Activated CD4-positive, CD25-positive, alpha-beta regulatory T cell treated with anti-CD3 and anti-CD28 coated beads, Interleukin-2, amount 50 U/mL, for 72 hours (primary cell): Measurements from ENCODE around the gene CITED1.

ENCODE experiments used
- DNase-seq: peaks from one replicate; pipeline ENCODE4 v3.0.0; 2021

CITED1 gene

GRCh38 chrX:72308209-72308565 is 2.5 kb upstream of the CITED1 start:
- no peak for DNase-seq

GRCh38 chrX:72307646-72308051 is 1.9 kb upstream of the CITED1 start:
- no peak for DNase-seq

GRCh38 chrX:72306851-72307645 is 1.3 kb upstream of the CITED1 start:
- DNase-seq: no peak

- DNase-seq: no peak
Measured at GRCh38 chrX:72306085-72306801, 529 bp upstream of the CITED1 start.

- no peak for DNase-seq
Measured at GRCh38 chrX:72304877-72305276, 837 bp downstream of the CITED1 start.

- DNase-seq: no peak
Measured at GRCh38 chrX:72301781-72302180, 3.9 kb downstream of the CITED1 start.

- DNase-seq: no peak
Measured at GRCh38 chrX:72299891-72300630, 5.7 kb downstream of the CITED1 start.

- DNase-seq: no peak
Measured at GRCh38 chrX:72297953-72298730, 7.6 kb downstream of the CITED1 start.

GRCh38 chrX:72296991-72297390 is 8.7 kb downstream of the CITED1 start:
- no peak for DNase-seq

- DNase-seq: no peak
Measured at GRCh38 chrX:72295745-72296144, 10.0 kb downstream of the CITED1 start.

- DNase-seq: no peak
Measured at GRCh38 chrX:72294497-72294896, 11.2 kb downstream of the CITED1 start.

GRCh38 chrX:72282302-72282701 is 23.4 kb downstream of the CITED1 start:
- no peak for DNase-seq

GRCh38 chrX:72280321-72280845 is 25.3 kb downstream of the CITED1 start:
- no peak for DNase-seq

GRCh38 chrX:72276478-72276953 is 29.2 kb downstream of the CITED1 start:
- no peak for DNase-seq

- no peak for DNase-seq
Measured at GRCh38 chrX:72274526-72274925, 31.2 kb downstream of the CITED1 start.

GRCh38 chrX:72273718-72274117 is 32.0 kb downstream of the CITED1 start:
- no peak for DNase-seq

GRCh38 chrX:72272868-72273267 is 32.8 kb downstream of the CITED1 start:
- no peak for DNase-seq

- no peak for DNase-seq
Measured at GRCh38 chrX:72271812-72272211, 33.9 kb downstream of the CITED1 start.

GRCh38 chrX:72271091-72271788 is 34.5 kb downstream of the CITED1 start:
- DNase-seq: no peak

- no peak for DNase-seq
Measured at GRCh38 chrX:72270316-72270866, 35.3 kb downstream of the CITED1 start.

GRCh38 chrX:72269671-72270251 is 36.0 kb downstream of the CITED1 start:
- DNase-seq: no peak
